Activated T-cell treated with anti-CD3 and anti-CD28 coated beads for 1 hour (primary cell): ENCODE measurements around the gene ZNF28.
A peak's percentile ranks its signal among the peaks of the same experiment; 100 is the strongest.
"Not testable (repeated sequence)": the region's sequence is repeated elsewhere in the genome, so short reads cannot be mapped to it uniquely, and the experiment has no call there.

Experiments
- DNase-seq: peaks from one replicate; pipeline ENCODE4 v3.0.0-alpha.2; 2020; ENCODE audit warnings: low read depth

ZNF28 gene

DNA sequence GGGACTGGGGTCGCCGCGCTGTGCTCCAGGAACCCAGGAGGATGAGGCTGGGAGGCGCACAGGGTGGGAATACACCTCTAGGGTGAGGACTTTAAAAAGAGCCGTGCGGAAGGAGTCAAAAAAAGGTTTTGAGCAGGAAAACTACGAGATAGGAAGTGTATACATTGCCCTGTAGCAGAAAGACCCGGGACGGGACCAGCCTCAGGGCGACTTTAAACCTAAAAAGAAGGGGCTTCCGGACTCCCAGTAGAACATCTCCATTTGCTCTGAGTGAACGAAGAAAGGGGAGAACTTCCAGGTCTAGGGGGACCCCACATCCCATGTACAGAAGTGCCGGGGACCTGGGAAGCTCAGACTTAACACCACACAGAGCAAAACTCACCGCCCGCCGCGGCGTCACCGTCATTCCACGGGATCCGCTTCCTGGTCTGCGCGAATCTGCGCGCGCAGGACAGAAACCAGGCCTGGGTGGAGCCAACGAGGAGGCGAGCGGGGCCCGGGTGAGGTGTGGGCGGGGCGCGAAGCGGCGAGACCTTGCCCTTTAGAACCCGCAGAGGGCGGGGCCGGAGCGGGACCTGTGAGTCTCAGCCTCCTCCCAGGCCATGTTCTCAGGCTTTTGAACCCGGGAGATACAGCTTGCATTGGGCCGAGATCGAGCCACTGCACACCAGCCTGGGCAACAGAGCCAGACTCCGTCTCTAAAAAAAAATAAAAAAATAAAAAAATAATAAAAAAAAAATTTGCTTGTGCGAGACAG lies at the start of gene ZNF28:
Gene ZNF28, minus strand, starts transcription at position 430 of the 757 bp plus-strand sequence. CDS start 3,675 bp downstream, outside the sequence.
- DNase-seq: peak; percentile 36

- not testable (repeated sequence) for DNase-seq
These were observed 46.6 kb upstream of the ZNF28 start for GRCh38 chr19:52868031-52868430.

GRCh38 chr19:52857378-52858191 lies 36.2 kb upstream of the ZNF28 start, which contains the start of gene ZNF468:
Gene ZNF468, minus strand, starts transcription at chr19:52857619. Its CDS starts 3,347 bp downstream, at chr19:52854272.
- DNase-seq: peak; percentile 59

DNA sequence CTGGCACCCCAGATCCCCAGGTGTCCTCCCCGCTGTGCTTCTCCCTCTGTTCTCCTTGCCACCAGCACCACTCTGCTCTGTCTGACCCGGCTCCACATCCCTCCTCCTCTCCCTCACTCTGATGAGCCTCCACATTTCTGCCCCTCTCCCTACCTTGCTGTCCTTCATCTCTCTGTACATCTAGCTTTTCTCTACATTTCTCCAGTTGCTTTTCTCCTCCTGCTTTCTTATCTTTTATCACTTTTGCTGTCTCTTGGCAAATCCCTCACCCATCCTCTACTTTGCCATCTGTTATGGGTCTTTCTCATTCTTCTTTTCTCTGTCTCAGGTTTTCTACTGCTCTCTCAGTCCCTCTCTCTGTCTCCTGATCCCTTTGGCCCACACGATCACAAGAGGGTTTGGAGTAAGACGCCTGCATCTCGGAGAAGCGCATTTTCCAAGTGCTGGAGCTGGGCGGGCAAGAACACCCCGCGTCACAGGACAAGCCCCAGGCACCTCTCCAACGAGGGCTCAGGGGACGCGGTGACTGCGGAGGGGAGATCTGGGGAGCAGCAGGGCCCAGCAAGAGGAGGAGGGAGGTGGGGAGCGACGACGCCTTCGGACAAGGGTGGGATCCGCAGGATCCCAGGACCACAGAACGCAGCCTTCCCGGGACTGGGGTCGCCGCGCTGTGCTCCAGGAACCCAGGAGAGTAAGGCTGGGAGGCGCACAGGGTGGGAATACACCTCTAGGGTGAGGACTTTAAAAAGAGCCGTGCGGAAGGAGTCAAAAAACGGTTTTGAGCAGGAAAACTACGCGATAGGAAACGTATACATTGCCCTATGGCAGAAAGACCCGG lies 35.3 kb upstream of the ZNF28 start:
- not testable (repeated sequence) for DNase-seq

DNA sequence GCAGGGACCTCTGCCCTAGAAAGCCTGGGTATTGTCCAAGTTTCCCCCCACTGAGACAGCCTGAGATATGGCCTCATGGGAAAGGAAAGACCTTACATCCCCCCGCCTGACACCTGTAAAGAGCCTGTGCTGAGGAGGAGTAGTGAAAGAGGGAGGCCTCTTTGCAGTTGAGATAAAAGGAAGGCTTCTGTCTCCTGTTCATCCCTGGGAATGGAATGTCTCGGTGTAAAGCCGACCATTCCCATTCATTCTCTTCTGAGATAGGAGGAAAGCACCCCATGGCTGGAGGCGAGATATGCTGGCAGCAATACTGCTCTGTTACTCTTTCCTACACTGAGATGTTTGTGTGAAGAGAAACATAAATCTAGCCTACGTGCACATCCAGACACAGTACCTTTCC lies 25.9 kb upstream of the ZNF28 start:
- DNase-seq: not testable (repeated sequence)

DNA sequence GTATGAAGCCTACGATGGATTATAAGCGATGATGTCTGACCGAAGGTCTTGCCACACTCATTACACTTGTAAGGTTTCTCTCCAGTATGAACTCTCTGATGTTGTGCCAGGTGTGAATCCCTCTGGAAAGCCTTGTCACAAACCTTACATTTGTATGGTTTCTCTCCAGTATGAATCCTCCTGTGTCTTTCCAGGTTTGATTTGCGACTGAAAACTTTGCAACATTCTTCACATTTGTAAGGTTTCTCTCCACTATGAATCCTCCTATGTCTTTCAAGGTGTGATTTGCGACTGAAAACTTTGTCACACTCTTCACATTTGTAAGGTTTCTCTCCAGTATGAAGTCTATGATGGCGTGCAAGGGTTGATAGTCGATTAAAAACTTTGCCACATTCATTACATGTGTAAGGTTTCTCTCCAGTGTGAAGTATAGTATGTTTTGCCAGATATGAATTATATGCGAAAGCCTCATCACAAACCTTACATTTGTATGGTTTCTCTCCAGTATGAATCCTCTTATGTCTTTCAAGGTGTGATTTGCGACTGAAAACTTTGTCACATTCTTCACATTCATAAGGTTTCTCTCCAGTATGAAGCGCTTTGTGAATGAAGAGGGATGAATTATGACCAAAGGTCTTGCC lies 19.5 kb upstream of the ZNF28 start:
- DNase-seq: not testable (repeated sequence)

- not testable (repeated sequence) for DNase-seq
These were observed 12.9 kb upstream of the ZNF28 start for GRCh38 chr19:52834289-52834688.

DNA sequence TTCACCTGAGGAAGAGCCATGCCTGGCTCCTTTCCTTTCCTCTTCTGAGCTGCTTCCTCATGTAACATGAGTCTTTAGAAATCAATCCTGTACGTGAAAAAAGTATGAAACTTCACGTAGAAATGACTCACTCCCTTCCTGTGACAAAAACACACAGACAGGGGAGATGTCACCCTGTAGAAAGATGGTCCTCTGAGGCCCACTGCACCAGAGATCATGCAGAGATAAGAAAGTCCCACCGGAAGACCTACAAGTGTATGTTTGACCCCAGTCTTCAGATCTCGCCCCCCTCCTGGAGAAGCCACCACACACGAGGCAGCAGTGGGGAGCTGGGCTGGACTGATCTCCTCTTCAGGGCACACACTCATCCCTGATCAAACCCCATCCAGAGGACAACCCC lies 12.1 kb upstream of the ZNF28 start:
- DNase-seq: not testable (repeated sequence)

DNA sequence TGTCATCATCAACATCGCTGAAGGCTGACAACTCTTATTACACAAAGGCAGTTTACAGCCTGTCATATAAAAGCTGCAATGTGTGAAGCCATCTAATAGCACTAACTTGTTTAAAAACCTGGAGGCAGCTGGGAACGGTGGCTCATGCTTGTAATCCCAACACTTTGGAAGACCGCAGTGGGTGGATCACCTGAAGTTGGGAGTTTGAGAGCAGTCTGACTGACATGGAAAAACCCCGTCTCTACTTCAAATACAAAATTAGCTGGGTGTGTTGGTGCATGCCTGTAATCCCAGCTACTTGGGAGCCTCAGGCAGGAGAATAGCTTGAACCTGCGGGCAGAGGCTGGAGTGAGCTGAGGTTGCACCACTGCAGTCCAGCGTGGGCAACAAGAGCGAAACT lies 8.4 kb upstream of the ZNF28 start:
- DNase-seq: not testable (repeated sequence)

GRCh38 chr19:52825765-52826164 lies 4.3 kb upstream of the ZNF28 start:
- no peak for DNase-seq

GRCh38 chr19:52823676-52824075 lies 2.2 kb upstream of the ZNF28 start:
- DNase-seq: no peak

DNA sequence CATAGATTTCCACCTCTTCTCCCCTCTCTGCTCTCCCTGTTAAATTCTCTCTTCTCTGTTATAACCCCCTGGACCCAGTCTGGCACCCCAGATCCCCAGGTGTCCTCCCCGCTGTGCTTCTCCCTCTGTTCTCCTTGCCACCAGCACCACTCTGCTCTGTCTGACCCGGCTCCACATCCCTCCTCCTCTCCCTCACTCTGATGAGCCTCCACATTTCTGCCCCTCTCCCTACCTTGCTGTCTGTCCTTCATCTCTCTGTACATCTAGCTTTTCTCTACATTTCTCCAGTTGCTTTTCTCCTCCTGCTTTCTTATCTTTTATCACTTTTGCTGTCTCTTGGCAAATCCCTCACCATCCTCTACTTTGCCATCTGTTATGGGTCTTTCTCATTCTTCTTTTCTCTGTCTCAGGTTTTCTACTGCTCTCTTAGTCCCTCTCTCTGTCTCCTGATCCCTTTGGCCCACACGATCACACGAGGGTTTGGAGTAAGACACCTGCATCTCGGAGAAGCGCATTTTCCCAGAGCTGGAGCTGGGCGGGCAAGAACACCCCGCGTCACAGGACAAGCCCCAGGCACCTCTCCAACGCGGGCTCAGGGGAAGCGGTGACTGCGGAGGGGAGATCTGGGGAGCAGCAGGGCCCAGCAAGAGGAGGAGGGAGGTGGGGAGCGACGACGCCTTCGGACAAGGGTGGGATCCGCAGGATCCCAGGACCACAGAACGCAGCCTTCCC lies 795 bp downstream of the ZNF28 start:
- peak; percentile 2 for DNase-seq

- DNase-seq: no peak
These were observed 11.6 kb downstream of the ZNF28 start for GRCh38 chr19:52809801-52810200.

GRCh38 chr19:52799950-52800640 lies 21.3 kb downstream of the ZNF28 start:
- not testable (repeated sequence) for DNase-seq

DNA sequence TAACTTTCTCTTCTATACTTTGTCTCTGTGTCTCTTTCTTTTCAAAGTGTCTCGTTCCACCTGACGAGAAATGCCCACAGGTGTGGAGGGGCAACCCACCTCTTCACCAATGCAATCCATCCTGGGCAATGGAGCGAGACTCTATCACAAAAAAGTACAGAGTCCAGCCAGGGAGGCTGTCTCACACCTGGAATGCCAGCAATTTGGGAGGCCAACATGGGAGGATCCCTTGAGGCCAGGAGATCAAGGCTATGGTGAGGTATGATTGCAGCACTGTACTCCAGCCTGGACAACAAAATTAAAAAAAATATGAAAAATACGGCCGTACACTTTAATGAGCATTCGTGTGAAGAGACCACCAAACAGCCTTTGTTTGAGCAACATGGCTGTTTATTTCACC lies 32.0 kb downstream of the ZNF28 start:
- DNase-seq: no peak

DNA sequence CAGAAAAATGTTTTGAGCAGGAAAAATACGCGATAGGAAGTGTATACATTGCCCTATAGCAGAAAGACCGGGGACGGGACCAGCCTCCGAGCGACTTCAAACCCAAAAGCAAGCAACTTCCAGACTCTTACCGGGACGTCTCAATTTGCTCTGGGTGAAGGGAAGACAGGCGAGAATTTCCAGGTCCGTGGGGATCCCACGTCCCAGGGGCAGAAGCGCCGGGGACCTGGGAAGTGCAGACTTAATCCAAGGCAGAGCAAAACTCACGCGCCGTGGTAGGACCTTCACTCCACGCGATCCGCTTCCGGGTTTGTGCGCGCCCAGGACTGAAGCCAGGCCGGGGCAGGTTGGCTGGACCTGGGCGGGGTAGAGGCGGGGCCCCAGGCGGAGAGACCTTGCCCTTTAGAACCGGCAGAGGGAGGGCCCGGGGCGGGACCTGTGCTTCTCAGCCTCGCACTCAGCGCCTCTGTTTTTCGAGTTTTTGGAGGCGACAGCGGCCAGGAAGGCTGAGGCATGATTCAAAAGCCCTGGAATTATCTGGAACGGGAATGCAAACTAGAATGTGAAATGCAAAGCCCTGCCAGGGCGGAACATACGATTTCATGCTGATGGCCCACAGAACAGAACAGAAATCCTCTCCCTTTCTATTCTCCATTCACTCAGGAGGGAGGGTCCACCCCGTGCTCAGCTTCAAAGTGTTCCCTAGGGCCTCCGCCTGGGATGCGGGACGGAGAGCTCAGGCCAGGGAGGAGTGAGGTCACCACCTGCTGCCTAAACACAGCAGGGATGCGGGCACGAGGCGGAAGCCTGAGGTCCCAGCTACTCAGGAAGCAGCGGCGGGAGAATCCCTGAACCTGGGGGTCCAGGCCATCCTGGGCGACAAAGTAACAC lies 34.7 kb downstream of the ZNF28 start, which contains the start of gene ZNF600:
Gene ZNF600, minus strand, starts transcription at position 328 of the 891 bp plus-strand sequence. CDS start 7,903 bp downstream, outside the sequence.
- DNase-seq: peak; percentile 68

DNA sequence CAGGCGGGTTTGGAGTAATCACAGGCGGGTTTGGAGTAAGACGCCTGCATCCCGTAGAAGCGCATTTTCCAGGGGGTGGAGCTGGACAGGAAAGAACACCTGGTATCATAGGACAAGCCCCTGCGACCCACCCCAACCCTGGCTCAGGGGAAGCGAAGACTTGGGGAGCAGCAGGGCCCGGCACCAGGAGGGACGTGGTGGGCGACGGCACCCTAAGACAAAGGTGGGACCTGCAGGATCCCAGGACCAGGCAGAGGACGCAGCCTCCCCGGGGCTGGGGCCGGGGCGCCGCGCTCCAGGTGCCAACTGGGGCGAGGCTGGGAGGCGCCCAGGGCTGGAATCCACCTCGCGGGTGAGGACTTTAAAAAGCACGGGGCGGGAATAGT lies 35.4 kb downstream of the ZNF28 start:
- DNase-seq: no peak

DNA sequence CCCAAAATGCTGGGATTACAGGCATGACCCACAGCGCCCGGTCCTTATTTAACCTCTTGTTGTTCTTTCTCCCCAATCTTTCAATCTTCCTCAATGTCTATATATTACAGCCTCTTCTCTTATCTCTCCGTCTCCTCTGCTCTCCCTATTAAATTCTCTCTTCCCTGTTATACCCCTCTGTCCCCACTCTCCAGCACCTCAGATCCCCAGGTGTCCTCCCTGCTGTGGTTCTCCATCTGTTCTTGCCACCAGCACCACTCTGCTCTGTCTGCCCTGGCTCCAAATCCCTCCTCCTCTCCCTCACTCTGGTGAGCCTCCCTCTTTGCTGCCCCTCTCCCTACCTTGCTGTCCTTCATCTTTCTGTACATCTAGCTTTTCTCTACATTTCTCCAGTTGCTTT lies 35.9 kb downstream of the ZNF28 start:
- DNase-seq: no peak

- DNase-seq: not testable (repeated sequence)
These were observed 38.6 kb downstream of the ZNF28 start for GRCh38 chr19:52782864-52783263.
